T-helper 2 cell treated with Interferon-gamma antibody and Interleukin-4, amounts not matched to agents 100 ng/mL and 5 ng/mL, for 36 hours (primary cell): ENCODE results near the gene BANP. TPM values are rescaled to one million over a fixed set of nuclear protein-coding genes. Genes with fewer than 3 reads are reported as not detected.
"Not testable (repeated sequence)": the region's sequence is repeated elsewhere in the genome, so short reads cannot be mapped to it uniquely, and the experiment has no call there.

ENCODE experiments used
- intact Hi-C: fragments of 100-400 bp; cut with micrococcal nuclease; formaldehyde crosslinking; loops from one replicate; pipeline ENCODE4 v1.15.1; 2023
- total RNA-seq: library from RNA; stranded (reverse); gene quantifications from 2 replicates; pipeline ENCODE4 v1.2.3, GENCODE V29; 2022

Gene BANP
- total RNA-seq, 1 donor from 2014 or later, result 45.1 TPM

- intact Hi-C loops, result no loop called here
These were observed 61.9 kb downstream of the BANP start for GRCh38 chr16:88013091-88013609.

GRCh38 chr16:88013766-88014251 is 62.6 kb downstream of the BANP start:
- intact Hi-C loops, result no loop called here

GRCh38 chr16:88014252-88014781 is 63.1 kb downstream of the BANP start:
- intact Hi-C loops, result no loop called here

DNA sequence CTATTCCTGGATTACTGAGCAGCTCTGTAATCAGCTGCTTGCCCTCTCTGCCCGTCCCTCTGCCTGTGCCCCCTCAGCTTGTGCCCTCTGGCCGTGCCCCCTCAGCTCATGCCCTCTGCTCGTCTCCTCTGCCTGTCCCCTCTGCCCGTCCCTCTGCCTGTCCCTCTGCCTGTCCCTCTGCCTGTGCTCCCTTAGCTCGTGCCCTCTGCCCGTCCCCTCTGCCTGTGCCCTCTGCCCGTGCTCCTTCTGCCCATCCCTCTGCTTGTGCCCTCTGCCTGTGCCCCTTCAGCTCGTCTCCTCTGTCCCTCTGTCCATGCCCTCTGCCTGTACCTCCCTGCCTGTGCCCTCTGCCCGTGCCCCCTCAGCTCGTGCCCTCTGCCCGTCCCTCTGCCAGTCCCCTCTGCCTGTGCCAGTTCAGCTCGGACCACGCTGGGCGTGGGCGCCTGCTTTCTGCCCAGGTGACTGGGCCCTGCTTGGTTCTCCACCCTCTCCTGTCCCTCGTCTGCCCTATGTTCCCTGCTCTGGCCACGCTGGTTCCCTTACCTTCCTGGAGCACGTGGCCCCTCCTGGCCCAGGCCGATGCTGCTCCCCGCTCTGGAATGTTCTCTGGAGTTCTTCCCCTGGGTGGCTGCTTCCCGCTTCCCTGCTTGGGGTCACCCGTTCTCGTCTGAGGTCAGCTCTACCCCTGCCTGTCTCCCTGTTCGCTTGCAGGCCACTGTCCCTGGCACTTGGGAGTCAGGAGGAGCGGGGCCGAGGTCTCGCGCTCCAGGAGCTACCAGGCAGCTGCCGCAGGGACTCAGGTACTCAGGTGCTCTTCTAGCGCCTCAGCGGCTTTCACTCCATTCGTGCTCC is 63.9 kb downstream of the BANP start:
- intact Hi-C loops, result no loop called here

GRCh38 chr16:88015806-88016140 is 64.5 kb downstream of the BANP start:
- intact Hi-C loops, result no loop called here

- intact Hi-C loops, result not testable (repeated sequence)
These were observed 65.2 kb downstream of the BANP start for GRCh38 chr16:88016386-88016785.

DNA sequence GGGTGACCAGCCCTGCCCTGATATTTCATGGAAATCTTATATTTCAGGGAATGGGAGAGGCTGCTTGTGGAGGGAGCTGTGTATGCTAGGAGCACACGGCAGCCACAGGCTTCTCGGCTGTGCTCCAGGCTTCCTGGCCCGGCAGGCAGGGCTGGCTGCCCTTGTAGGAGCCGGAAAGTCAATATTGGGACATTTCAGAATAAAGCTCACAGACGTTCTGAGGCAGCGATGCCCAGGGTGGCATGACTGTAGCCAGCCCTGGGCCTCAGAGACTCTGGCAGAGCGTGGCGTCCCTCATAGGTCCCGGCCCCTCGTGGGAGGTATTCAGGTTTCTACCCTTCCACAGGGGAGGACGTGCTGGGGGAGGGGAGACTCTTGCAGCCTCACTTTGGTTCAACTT is 65.7 kb downstream of the BANP start:
- intact Hi-C loops, result no loop called here

DNA sequence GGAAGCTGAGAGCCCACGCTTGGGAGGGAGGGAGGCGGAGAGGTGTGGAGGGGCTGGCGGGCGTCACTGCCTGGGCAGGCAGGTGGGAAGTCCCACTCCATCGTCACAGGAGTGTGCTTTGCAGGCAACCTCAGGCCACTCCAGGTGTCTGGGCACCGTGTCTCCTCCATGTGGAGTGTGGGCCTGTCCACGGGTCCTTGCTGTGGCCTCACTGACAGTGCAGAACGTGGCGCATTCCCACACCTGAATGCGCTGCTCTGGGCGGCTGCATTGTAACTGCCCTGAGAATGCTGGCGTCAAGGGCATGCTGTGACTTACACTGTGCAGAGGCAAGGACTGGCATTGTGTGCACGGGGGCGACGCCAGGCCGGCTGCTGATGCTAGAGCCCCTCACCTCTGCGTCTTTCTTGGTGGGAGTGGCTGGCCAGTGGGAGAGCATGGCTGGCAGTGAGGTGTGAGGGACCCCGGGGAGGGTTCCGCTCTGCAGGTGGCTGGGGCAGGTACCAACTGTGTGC is 66.4 kb downstream of the BANP start:
- intact Hi-C loops, result no loop called here

DNA sequence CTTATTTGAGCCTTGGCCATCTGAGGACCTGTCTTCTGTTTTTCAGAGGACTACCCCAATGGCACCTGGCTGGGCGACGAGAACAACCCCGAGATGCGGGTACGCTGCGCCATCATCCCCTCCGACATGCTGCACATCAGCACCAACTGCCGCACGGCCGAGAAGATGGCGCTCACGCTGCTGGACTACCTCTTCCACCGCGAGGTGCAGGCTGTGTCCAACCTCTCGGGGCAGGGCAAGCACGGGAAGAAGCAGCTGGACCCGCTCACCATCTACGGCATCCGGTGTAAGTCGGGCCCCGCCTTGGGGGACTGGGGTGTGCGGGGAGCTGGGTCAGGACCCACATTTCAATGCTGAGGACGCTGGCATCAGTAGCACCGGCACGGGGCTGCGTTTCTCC is 67.1 kb downstream of the BANP start:
- intact Hi-C loops, result not testable (repeated sequence)

- intact Hi-C loops, result not testable (repeated sequence)
These were observed 68.0 kb downstream of the BANP start for GRCh38 chr16:88019041-88019820.

- intact Hi-C loops, result no loop called here
These were observed 68.7 kb downstream of the BANP start for GRCh38 chr16:88019821-88020515.

DNA sequence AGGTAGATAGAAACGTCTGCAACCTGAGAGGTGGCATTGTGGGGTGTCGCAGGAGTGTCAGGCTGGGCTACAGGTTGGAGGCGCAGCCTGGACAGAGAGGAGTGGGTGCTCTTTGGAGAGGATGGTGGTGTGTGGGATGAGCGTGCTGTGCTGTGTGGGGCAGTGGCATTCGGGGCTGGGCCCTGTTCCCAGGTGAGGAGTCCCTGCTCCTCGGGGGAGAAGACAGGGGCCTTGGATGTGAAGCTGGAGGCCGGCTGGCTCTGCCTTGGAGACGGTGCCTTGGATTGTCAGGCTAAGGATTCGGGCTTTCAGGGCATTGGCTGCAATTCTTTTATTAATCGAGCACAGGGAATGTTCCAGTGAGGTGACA is 69.3 kb downstream of the BANP start:
- intact Hi-C loops, result no loop called here

GRCh38 chr16:88021041-88021970 is 70.1 kb downstream of the BANP start:
- intact Hi-C loops, result not testable (repeated sequence)

DNA sequence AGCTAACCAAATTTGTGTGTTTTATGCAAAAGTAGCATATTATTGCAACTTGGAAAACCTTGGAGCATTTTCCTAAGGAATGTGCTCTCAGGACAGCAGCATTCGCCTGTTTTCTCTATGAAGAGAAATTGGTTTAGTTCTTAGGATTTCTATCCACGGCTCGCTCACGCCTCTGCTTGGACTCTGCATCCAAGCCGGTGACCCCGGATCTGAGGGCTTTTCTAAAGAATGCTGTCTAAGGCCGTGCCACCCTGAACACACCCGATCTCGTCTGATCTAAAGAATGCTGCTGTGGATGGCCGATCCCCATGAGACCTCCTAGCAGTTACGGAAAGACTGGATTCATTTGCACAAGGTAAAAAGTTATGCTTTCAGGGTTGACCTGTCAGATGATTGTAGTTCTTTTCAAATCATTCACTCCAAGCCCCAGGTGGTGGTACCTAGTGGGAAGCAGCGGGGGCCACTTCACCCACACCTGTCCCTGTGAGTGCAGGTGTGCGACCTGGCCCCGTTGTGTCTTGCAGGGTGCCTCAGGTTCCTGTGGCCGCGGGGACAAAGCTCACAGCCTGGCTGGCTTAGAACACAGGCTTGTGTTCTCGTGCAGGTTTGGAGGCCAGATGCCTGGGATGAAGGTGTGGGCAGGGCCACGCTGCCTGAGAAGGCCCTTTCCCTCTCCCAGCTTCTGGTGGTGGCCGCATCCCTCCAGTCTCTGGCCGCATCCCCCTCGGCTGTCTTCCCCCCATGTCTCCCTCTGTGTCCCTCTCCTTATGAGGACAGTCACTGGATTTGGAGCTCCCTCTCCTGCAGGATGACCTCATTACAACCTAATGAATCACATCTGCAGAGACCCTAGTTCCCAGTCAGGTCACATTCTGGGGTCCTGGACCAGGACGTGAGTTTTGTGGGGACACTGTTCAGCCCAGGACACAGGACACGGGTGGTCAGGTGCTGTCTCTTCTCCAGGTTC is 71.1 kb downstream of the BANP start:
- intact Hi-C loops, result no loop called here

DNA sequence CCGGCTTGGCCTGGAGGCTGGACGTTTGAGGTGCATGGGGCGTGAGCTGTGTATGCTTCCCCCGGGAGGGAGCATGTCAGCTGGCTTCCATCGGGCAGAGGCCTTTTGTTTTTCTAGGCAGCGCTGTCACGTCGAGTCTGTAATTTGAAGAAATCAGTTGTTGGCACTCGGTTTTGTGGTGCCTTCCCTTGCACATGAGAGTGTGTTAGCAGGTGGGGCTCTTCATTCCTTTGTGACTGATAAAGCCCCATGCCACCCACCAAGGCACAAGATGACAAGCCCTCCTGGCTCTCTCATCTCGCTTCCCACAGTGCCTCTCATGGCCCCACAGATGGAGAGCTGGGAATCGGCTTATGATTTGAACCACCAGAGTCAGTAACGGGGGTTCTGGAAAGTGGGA is 72.1 kb downstream of the BANP start:
- intact Hi-C loops, result no loop called here

DNA sequence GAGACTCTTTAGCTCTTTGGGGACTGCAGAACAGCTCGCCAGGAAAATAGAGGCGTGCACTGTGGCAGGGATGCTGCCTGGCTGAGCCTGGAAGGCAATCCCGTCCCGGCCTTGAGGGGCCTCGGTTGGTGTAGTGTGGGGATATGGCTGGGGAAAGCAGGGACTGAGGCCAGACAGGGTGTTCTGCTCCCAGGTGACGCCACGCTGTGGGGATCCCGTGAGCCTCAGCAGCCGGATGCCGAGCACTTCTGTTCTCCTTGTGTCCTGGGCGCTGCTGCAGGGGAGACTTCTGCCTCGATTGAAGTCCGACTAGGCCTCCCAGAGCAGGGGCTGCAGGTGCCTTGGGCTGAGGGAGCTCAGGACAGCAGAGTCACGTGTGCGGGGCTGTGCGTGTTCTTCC is 72.6 kb downstream of the BANP start:
- intact Hi-C loops, result no loop called here

- intact Hi-C loops, result not testable (repeated sequence)
These were observed 73.4 kb downstream of the BANP start for GRCh38 chr16:88024491-88025085.

- intact Hi-C loops, result not testable (repeated sequence)
These were observed 73.9 kb downstream of the BANP start for GRCh38 chr16:88025086-88025492.
